Stimulated activated CD8-positive, alpha-beta memory T cell treated with anti-CD3 and anti-CD28 coated beads, Interleukin-12 subunit alpha, Interleukin-12 subunit beta, amount 100 ng/mL, for 24 hours (primary cell): ENCODE results near the gene ADAMTS2.

Experiments used
- DNase-seq: peaks from one replicate; pipeline ENCODE4 v3.0.0-alpha.2; 2020; ENCODE audit errors: extremely low read depth

Gene ADAMTS2

DNA sequence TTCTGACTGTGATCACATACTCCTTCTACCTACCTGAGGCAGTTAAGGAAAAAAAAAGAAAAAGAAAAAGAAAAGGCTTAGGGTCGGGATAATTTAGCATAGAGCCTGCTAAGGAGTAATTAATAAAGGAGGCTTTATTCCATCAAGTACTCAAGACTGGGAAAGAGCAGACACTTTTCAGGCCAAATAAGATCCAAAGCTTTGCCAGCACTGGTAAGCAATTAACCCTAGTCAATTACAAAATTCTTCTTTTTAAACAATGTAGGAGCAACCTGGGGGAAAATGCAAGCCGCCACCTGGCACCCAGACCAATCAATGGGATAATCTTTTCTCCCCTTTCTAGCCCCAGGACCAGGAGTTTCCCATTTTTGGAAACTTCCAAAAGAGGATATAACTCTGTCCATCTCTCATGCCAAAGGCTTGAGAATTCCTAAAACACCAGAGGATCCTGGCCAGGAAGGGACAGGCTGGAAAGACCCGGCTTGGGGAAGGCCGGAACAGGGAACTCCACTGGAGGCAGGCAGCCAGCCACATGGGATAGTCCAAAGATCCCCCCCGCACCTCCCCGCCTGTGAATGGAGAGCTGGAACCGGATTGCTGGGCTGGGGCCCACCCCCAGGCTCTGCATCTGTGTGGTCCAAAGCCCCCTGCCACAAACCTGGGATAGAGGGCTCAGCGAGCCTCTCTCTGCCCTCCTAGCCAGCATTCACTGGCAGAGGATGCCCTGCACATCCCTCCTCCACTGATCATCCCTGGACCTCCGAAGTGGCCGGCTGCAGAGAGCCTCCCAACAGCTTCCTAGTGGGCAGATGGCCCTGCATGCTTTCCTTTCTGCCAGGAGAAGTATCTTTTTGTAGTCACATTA, 167.3 kb downstream of the ADAMTS2 start:
- no peak for DNase-seq

DNA sequence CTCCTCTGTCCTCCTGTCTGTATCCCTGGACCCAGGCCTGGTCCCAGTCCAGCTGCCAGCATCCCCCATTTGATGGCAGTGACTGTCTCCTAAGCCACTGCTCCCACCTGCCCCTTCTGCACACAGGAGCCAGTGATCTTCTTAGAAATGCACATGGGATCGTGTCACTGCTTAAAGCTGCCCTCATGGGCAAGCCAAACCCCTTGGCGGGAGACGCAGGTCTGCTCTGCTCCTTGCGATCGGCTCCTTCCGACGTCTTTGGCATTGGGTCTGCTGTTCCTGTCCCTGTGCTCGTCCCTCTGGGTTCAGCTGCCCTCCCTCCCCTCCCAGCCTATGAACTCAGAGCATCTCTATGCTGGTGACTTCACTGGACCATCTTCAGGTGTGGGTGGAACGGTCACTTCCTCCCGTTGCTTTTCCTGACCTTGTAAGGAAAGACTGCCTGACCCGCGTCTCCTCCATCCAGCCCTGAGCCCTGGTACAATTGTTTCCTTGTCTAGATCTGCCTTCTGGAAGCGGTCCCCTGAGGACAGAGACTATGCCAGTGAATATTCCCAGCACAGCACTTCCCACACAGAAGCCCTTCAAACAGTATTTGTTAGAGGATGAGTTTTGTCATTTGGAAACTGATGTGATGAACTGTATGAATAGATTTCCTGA, 168.6 kb downstream of the ADAMTS2 start:
- DNase-seq: no peak

GRCh38 chr5:179176166-179176565, 169.1 kb downstream of the ADAMTS2 start:
- no peak for DNase-seq

DNA sequence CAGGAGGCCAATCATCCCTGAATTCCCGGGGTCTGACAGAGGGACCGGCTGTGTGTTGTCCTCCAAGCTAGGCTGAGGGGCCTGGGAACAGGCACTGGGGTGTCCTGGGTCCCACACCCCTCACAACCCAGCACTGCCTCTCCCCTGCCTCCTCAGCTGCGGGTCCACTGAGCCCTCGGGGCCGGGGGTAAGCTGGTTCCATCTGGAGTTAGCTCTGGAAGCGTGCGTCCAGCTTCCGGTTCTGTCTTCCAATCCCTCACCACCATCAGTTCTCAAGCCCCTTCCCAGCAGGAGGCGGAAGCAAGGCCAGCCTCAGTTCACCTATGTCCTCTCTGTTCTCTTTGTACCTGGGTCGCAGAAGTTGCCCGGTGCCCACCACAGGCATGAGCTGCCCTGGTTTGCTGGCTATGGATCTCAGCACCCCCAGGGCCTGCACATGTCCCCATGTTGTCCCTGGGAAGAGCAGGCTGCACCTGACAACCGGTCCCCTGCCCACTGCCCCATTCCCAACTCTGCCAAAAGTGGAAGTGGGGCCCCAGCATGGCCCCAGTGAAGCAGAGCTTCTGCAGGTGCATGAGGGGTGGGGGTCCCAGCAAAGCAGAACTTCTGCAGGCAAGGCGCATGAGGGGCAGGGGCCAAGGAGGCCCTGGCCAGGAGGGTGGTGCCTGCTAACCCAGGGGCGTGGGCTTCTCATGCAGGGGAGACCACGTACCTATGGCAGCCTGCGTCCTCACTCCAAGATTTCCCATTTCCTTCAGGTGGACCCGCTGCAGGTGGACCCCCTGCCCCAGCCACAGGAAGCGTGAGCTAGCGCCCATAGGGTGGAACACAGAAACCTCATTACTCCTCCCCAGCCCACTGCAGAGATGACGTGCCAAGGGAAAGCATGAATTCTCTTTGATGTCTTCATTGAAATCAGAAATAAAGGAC, 173.2 kb downstream of the ADAMTS2 start:
- no peak for DNase-seq

GRCh38 chr5:179171251-179171815, 173.9 kb downstream of the ADAMTS2 start:
- no peak for DNase-seq

- no peak for DNase-seq
Observed at GRCh38 chr5:179170606-179171005, 174.7 kb downstream of the ADAMTS2 start.

DNA sequence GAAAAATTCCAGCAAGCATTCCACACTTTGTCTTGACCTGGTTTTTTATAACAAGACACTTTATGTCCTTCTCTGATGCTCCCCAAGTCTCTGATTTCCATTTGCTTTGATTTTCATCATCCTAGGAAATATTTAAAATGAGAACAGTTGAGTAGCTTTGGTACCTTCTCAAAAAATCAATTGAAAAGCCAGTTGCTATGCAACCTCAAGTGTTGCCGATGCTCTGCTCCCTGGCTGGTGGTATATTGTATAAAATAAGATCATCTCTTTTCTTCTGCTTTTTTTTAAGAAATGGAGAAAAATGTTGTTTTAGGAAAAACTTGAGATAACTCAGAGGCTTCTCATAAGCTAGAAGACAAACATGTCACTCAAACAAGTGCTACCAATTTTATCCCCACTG, 175.4 kb downstream of the ADAMTS2 start:
- DNase-seq: no peak

DNA sequence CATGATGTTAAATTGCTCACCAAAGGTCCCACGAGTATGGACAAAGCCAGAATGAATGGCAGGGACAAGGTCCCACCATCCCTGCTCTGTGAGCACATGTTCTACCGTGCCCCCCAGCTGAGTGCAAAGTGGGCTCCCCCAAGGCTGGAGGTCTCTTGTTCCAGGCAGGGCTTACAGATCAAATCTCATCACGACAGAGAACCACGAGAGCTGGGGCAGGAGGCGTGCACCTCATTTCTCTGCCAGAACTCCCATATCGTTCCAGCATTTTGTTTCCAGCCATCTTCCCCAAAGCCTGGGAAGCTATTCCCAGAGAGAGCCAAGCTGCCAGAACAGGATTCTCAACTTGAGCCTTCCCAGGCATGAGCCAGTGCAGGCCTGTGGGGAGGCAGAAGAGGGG, 176.6 kb downstream of the ADAMTS2 start:
- no peak for DNase-seq

DNA sequence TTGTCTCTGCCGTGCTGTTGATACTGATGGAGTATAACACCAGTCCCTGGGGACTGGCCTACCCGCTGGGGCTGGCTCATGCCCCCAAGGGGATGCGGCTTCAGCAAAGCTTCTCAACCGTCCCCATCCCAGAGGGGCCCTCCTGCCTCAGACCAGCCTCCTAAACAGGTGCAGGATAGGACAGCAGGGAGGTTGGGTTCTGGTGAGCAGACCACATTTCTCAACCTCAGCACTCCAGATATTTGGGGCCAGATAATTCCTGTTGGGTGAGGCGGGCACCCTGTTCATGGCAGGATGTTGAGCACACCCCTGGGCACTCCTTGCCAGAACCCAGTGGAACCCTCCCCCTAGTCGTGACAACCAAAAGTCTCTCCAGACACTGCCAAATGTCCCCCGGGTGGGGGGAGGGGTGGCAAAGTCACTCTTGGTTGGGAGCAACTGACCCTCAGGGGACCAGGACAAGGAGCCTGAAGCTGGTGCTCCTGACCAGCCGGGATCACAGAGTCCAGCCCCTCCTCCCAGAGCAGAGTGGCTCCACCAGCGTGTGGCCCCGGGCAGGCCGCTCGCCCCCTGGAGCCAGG, 177.3 kb downstream of the ADAMTS2 start:
- no peak for DNase-seq

- DNase-seq: peak; percentile 25
Observed at GRCh38 chr5:179166886-179167841, 178.1 kb downstream of the ADAMTS2 start.

- no peak for DNase-seq
Observed at GRCh38 chr5:179166171-179166885, 178.9 kb downstream of the ADAMTS2 start.

DNA sequence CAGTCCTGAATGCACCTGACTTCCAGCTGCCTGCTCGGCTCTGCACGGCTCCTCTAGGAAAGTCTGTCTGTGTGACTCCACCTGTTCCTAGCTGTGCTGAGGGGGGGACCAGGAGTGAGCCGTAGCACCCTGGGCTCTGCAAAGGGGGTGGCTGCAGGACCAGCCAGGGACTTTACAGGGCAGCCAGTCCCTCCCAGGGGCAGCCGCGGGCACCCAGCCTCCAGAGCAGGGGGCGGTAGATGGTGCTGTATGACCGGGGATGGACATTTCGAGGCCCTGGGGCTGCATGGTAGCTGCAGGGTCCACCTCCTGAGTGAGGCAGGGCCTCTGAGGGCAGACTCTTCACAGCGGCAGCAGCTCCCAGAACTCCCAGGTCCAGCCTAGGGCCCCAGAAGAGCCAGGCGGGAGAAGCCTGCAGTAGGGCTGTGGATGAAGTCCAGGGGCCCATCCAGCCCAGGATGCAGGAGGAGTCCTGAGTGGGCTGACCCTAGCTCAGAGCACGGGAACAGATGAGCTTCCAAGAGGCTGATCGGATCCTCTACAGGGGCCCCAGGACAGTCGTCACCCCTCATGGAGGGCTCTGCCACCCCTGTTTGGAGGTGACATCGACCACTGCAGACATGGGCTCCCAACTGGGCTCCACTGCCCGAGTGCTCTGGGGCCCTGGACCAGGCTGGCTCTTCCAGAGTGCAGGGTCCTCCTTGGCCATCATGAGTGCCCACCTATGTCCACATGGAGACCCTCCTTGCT, 179.7 kb downstream of the ADAMTS2 start:
- no peak for DNase-seq

DNA sequence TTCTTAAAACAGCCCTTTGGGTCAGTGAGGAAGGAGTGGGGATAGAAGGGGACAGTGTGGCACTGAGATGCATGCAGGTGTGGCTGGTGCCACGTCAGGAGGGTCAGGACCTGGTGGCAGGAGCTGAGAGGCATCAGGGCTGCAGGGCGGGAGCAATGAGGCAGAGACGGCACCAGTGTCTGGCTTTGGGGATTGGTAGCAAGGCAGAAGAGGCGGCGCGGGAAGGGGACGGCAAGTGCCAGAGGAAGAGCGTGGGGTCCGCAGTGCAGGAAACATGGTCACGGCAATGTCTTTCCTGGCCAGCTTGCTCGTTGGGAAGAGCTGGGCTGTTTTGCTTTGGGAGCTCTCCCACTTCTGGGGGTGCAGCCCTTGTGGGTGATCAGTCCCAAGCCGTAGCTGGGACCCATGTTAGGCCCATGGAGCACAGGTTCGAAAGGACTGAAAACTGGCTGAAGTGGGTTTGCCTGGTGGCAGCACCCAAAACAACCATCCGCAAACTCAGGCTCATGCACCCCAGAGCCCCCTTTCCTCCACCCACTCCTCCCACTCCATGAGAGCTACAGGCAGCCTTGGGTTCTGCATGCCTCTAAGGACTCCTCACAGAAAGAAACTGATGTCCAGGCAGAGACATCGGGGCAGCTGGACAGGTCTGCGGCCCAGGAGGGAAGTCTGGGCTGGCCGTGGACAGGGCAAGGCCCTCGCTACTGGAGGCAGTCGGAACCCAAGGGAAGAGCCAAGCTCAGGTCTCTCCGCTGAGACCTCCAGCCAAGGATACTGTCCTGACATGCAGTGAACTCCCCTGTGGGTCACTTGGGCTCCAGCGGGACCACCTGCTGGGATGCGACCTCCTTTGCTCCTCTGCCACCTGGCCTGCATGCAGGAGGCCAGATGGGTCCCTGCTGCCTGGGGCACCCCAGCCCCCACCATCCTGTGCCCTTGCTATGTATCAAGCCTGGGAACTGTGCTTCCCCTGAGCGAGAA, 180.6 kb downstream of the ADAMTS2 start:
- DNase-seq: no peak

- no peak for DNase-seq
Observed at GRCh38 chr5:179163236-179164155, 181.8 kb downstream of the ADAMTS2 start.

- DNase-seq: no peak
Observed at GRCh38 chr5:179162351-179163235, 182.7 kb downstream of the ADAMTS2 start.

DNA sequence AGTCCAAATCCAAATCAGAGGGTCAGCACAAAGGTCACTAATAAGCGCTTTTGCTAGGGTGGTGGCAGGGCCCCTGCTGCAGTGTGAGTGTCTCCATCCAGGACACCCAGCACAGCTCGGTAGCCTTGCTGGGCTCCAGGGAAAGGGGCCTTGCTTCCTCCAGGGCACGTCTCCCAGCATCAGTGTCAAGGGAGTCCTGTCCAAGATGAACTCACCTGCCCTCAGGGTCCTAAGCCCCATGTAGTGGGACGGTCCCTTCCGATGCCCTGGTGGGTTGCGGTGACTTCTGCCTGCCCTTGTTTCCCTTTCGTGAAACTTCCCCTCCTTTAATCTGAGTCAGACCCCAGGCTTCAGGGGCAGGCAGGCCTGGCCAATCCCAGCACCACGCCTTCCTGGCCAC, 183.4 kb downstream of the ADAMTS2 start:
- no peak for DNase-seq
